Activated CD8-positive, alpha-beta T cell treated with anti-CD3 and anti-CD28 coated beads, Interleukin-2, amount 10 ng/mL, durations not matched to agents 7 days and 5 days (primary cell): ENCODE measurements around the gene KRTAP5-3. TPM values are rescaled to one million over a fixed set of nuclear protein-coding genes. Genes with fewer than 3 reads are reported as not detected.
"Not testable (repeated sequence)": the region's sequence is repeated elsewhere in the genome, so short reads cannot be mapped to it uniquely, and the experiment has no call there.

Source experiments
- ATAC-seq: fragments of 150-1000 bp; cut with Tn5 transposase; one replicate; pipeline ENCODE4 v1.10.0; 2021; ENCODE audit warnings: moderate library complexity
- CTCF ChIA-PET: fragments of 350-600 bp; sonication (Branson Sonifier 250); formaldehyde crosslinking; loops from one replicate; lab custom pipeline; 2021; ENCODE audit warnings: antibody characterized with exemption; lab: Charles Lee
- POLR2A ChIA-PET: fragments of 350-600 bp; sonication (Branson Sonifier 250); formaldehyde crosslinking; loops from one replicate; lab custom pipeline; 2021; ENCODE audit warnings: antibody characterized with exemption; lab: Charles Lee
- DNase-seq: peaks from one replicate; pipeline ENCODE4 v3.0.0-alpha.2; 2020
- H3K27ac Mint-ChIP-seq: one replicate; pipeline ENCODE4 v1.8.0; 2021; ENCODE audit warnings: mild to moderate bottlenecking, mixed read lengths
- H3K27me3 Mint-ChIP-seq: one replicate; pipeline ENCODE4 v1.8.0; 2021; ENCODE audit warnings: low read depth, mixed read lengths
- H3K36me3 Mint-ChIP-seq: one replicate; pipeline ENCODE4 v1.8.0; 2021; ENCODE audit warnings: low read depth, mixed read lengths
- H3K4me1 Mint-ChIP-seq: one replicate; pipeline ENCODE4 v1.8.0; 2021; ENCODE audit warnings: low read depth, mixed read lengths
- H3K4me3 Mint-ChIP-seq: one replicate; pipeline ENCODE4 v1.8.0; 2021; ENCODE audit warnings: mild to moderate bottlenecking, mixed read lengths
- H3K9me3 Mint-ChIP-seq: one replicate; pipeline ENCODE4 v1.8.0; 2022; ENCODE audit warnings: mixed read lengths; ENCODE audit not compliant: insufficient read depth
- total RNA-seq, 2 experiments: library from RNA; stranded (reverse); gene quantifications; one replicate each; pipeline ENCODE4 v1.2.3, GENCODE V29; 2021

The KRTAP5-3 gene
- total RNA-seq, 2 experiments from 2014 or later: not detected

- Mint-ChIP-seq H3K4me3 (no peak within 1 kb of the TSS), H3K36me3 (no peaks in the 10 kb centered on the region), H3K9me3 (no peaks in the 10 kb centered on the region), H3K4me1 (no peaks in the 10 kb centered on the region), H3K27me3 (peaks cover 13% of the 10 kb centered on the region), H3K27ac (no peak within 1 kb of the TSS)
- ATAC-seq (no peak), DNase-seq (no peak)
- POLR2A ChIA-PET: no interaction called here
- CTCF ChIA-PET: interaction anchor here (1.1 to 2.0 kb wide), 4 partner anchors 8 to 83 kb away, joined by 3 to 9 read pairs (median 6); no protein-coding TSS in a partner anchor
Observed at GRCh38 chr11:1629326-1630185, 21.3 kb upstream of the KRTAP5-3 start, which contains the start of gene KRTAP5-5. Gene KRTAP5-5 (plus strand): TSS chr11:1629775. CDS start chr11:1629841, 66 bp downstream.

DNA sequence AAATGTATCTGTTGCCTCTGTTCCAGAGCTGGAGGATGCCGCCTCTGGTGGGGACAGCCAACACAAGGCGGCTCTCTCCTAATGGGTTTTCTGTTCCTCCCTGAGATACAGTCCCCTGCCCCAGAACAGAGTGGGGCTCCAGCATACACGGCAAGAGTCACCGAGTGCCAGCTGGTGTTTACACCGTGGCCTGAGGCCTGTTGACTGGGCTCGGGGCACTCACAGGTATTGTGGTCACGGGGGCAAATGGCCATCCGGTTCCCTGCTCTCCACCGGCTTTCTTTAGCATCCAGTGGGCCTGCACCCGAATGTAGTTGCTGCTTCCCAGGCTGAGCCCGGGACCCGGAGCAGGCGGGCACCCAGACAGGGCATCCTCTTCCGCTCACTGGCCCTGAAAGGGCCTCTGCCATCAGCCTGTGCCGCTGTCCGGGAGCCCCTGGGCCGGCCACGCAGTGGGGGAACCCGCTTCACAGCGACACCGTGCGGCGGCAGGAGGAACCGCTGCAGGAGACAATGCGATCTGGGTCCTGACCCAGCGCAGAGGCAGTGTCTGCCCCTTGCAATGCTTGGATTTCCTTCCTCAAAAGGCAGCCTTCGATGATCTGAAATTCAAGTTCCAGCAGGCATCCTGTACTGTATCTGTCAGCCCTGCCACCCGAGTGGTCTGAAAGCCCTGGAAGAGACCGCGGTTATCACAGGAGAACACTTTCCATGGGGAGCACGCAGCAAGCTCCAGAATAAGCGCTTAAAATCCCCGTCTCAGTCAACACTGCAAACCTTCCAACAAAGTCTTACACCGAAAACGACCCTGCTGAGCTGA is 20.5 kb upstream of the KRTAP5-3 start:
- H3K27me3 Mint-ChIP-seq: peaks cover 16% of the 10 kb centered on the region
- ChIA-PET POLR2A (no interaction called here), CTCF (interaction anchor here (1.0 to 1.8 kb wide), 5 partner anchors 9 to 34 kb away, joined by 3 to 7 read pairs (median 3); no protein-coding TSS in a partner anchor)
- ATAC-seq (peak; percentile 97), DNase-seq (peak; percentile 65)
- H3K9me3 Mint-ChIP-seq: no peaks in the 10 kb centered on the region
- no peaks in the 10 kb centered on the region for H3K4me1 Mint-ChIP-seq
- H3K36me3 Mint-ChIP-seq: no peaks in the 10 kb centered on the region
- H3K4me3 Mint-ChIP-seq: no peak overlapping the region
- no peak overlapping the region for H3K27ac Mint-ChIP-seq

GRCh38 chr11:1625541-1625940 is 17.3 kb upstream of the KRTAP5-3 start:
- Mint-ChIP-seq H3K36me3 (no peaks in the 10 kb centered on the region), H3K27me3 (peaks cover 9% of the 10 kb centered on the region), H3K4me3 (no peak overlapping the region), H3K4me1 (no peaks in the 10 kb centered on the region), H3K27ac (no peak overlapping the region), H3K9me3 (no peaks in the 10 kb centered on the region)
- no peak for DNase-seq
- ChIA-PET POLR2A (no interaction called here), CTCF (interaction anchor here (1.0 to 1.1 kb wide), 2 partner anchors 27 to 79 kb away, joined by 3 to 5 read pairs; no protein-coding TSS in a partner anchor)
- no peak for ATAC-seq

- no peak for DNase-seq
- H3K36me3 Mint-ChIP-seq: no peaks in the 10 kb centered on the region
- H3K4me1 Mint-ChIP-seq: no peaks in the 10 kb centered on the region
- peaks cover 11% of the 10 kb centered on the region for H3K27me3 Mint-ChIP-seq
- ChIA-PET CTCF (interaction anchor here (1.1 to 1.2 kb wide), 2 partner anchors 16 to 28 kb away, joined by 3 to 6 read pairs; no protein-coding TSS in a partner anchor), POLR2A (no interaction called here)
- no peak for ATAC-seq
- H3K4me3 Mint-ChIP-seq: no peak overlapping the region
- H3K9me3 Mint-ChIP-seq: no peaks in the 10 kb centered on the region
- no peak overlapping the region for H3K27ac Mint-ChIP-seq
Observed at GRCh38 chr11:1624621-1625020, 16.4 kb upstream of the KRTAP5-3 start.

- H3K36me3 Mint-ChIP-seq: no peaks in the 10 kb centered on the region
- DNase-seq: no peak
- peaks cover 11% of the 10 kb centered on the region for H3K27me3 Mint-ChIP-seq
- H3K9me3 Mint-ChIP-seq: no peaks in the 10 kb centered on the region
- H3K4me1 Mint-ChIP-seq: no peaks in the 10 kb centered on the region
- POLR2A ChIA-PET: no interaction called here
- H3K27ac Mint-ChIP-seq: no peak overlapping the region
- H3K4me3 Mint-ChIP-seq: no peak overlapping the region
- CTCF ChIA-PET: interaction anchor here (1.1 to 1.2 kb wide), 2 partner anchors 17 to 29 kb away, joined by 3 to 6 read pairs; no protein-coding TSS in a partner anchor
- no peak for ATAC-seq
Observed at GRCh38 chr11:1623716-1624115, 15.5 kb upstream of the KRTAP5-3 start.

- POLR2A ChIA-PET: no interaction called here
- H3K9me3 Mint-ChIP-seq: no peaks in the 10 kb centered on the region
- DNase-seq (no peak), ATAC-seq (no peak)
- no peaks in the 10 kb centered on the region for H3K4me1 Mint-ChIP-seq
- H3K4me3 Mint-ChIP-seq: no peak within 1 kb of the TSS
- CTCF ChIA-PET: interaction anchor here (0.7 kb wide), 1 partner anchor 247 kb away, joined by 3 read pairs; no protein-coding TSS in a partner anchor
- peaks cover 8% of the 10 kb centered on the region for H3K27me3 Mint-ChIP-seq
- no peak within 1 kb of the TSS for H3K27ac Mint-ChIP-seq
- no peaks in the 10 kb centered on the region for H3K36me3 Mint-ChIP-seq
Observed at GRCh38 chr11:1622086-1622485, 13.8 kb upstream of the KRTAP5-3 start, which contains the start of gene KRTAP5-4. Gene KRTAP5-4 (minus strand): TSS chr11:1622138. CDS start chr11:1622093, 45 bp downstream.

DNA sequence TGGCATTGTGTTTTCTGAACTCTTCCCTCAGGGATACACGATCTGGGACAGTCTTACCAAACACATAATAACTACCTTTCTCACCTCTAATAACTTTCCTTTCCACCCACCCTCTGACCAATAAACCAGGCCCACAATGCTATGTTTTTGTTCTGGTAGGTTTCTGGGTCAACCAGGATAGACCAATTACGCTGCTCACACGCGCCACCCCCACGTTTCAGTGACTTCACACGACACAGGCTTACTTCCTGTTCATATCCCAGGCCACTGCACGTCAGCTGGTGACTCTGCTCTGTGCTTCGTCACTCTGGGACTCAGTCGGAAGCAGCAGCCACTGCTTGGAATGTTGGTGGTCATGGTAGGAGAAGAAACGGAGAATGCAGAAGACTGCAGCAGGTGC is 11.2 kb upstream of the KRTAP5-3 start:
- Mint-ChIP-seq H3K36me3 (no peaks in the 10 kb centered on the region), H3K4me3 (no peak overlapping the region), H3K4me1 (no peaks in the 10 kb centered on the region), H3K27me3 (peaks cover 11% of the 10 kb centered on the region), H3K9me3 (no peaks in the 10 kb centered on the region), H3K27ac (no peak overlapping the region)
- ChIA-PET CTCF (interaction anchor here (0.8 to 2.0 kb wide), 3 partner anchors 21 to 862 kb away, joined by 3 to 8 read pairs (median 4); no protein-coding TSS in a partner anchor), POLR2A (interaction anchor here (0.6 kb wide), 1 partner anchor 517 kb away, joined by 3 read pairs; no protein-coding TSS in a partner anchor)
- peak; percentile 39 for ATAC-seq
- no peak for DNase-seq

DNA sequence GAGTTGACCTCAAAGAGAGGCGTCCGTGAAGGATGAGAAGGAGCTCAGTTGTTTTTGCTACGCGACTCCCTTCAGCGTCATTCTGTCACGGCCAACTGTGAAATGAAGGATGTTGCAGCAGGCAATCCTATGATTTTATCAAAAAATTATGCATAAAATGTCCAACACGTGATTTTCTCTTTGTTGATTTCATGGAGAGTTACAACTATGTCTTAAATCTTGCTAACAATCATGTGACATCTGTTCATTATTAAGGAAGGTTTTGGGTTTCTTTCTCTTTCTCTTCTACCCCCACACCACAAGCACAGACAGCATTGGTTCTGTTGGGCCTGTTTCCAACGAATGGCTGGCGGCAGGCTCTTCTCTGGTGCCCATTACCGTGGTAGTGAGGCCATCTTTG is 10.0 kb upstream of the KRTAP5-3 start:
- no peak for DNase-seq
- Mint-ChIP-seq H3K36me3 (no peaks in the 10 kb centered on the region), H3K27ac (no peak overlapping the region), H3K4me1 (no peaks in the 10 kb centered on the region), H3K27me3 (peaks cover 7% of the 10 kb centered on the region), H3K4me3 (no peak overlapping the region), H3K9me3 (no peaks in the 10 kb centered on the region)
- no peak for ATAC-seq
- CTCF ChIA-PET: interaction anchor here (2.0 to 2.2 kb wide), 2 partner anchors 22 to 72 kb away, joined by 6 to 8 read pairs; no protein-coding TSS in a partner anchor
- POLR2A ChIA-PET: no interaction called here

- H3K4me1 Mint-ChIP-seq, POLR2A ChIA-PET, H3K36me3 Mint-ChIP-seq, H3K4me3 Mint-ChIP-seq, CTCF ChIA-PET, DNase-seq, H3K27ac Mint-ChIP-seq, H3K9me3 Mint-ChIP-seq, ATAC-seq: not testable (repeated sequence)
- peaks cover 15% of the 10 kb centered on the region for H3K27me3 Mint-ChIP-seq
Observed at GRCh38 chr11:1607901-1608300, 362 bp downstream of the KRTAP5-3 start.

GRCh38 chr11:1607156-1607845 is 962 bp downstream of the KRTAP5-3 start:
- H3K9me3 Mint-ChIP-seq, DNase-seq, POLR2A ChIA-PET, H3K4me1 Mint-ChIP-seq, ATAC-seq, H3K27ac Mint-ChIP-seq, CTCF ChIA-PET, H3K36me3 Mint-ChIP-seq, H3K4me3 Mint-ChIP-seq: not testable (repeated sequence)
- peaks cover 19% of the 10 kb centered on the region for H3K27me3 Mint-ChIP-seq

- POLR2A ChIA-PET, H3K9me3 Mint-ChIP-seq, H3K36me3 Mint-ChIP-seq, DNase-seq, ATAC-seq, H3K4me3 Mint-ChIP-seq, H3K4me1 Mint-ChIP-seq, H3K27ac Mint-ChIP-seq: not testable (repeated sequence)
- CTCF ChIA-PET: interaction anchor here (1.1 to 1.3 kb wide), 2 partner anchors 11 to 47 kb away, joined by 3 read pairs; no protein-coding TSS in a partner anchor
- H3K27me3 Mint-ChIP-seq: peaks cover 26% of the 10 kb centered on the region
Observed at GRCh38 chr11:1605923-1606322, 2.3 kb downstream of the KRTAP5-3 start.
